Peyer's patch (tissue), 4 donors: ENCODE results near the gene POMT2.

Source experiments
- CTCF ChIP-seq, 6 experiments: fragments of 450-650 bp in 4 of 6; fragments of 200-600 bp in 2 of 6; sonication (generic) in 1 of 6; IDR thresholded peaks; one replicate each; pipeline ENCODE4 v1.5.1; 2017 to 2019; ENCODE audit warnings: antibody characterized with exemption in 6 of 6, mild to moderate bottlenecking in 3 of 6, moderate library complexity in 1 of 6
- POLR2A ChIP-seq, 2 donors: fragments of 450-650 bp; IDR thresholded peaks; one replicate each; pipeline ENCODE4 v1.5.1; 2017; ENCODE audit warnings: antibody characterized with exemption in 2 of 2, mild to moderate bottlenecking in 2 of 2, moderate library complexity in 2 of 2

GRCh38 chr14:77245820-77246219 is 74.9 kb downstream of the POMT2 start:
- TF ChIP-seq CTCF (IDR thresholded peaks at IDR 0.05) (peak in 1 of 6 experiments; percentile 2), POLR2A (IDR thresholded peaks at IDR 0.05) (no peak)
